ENCODE measurements around the gene KRT81.

The KRT81 gene

DNA sequence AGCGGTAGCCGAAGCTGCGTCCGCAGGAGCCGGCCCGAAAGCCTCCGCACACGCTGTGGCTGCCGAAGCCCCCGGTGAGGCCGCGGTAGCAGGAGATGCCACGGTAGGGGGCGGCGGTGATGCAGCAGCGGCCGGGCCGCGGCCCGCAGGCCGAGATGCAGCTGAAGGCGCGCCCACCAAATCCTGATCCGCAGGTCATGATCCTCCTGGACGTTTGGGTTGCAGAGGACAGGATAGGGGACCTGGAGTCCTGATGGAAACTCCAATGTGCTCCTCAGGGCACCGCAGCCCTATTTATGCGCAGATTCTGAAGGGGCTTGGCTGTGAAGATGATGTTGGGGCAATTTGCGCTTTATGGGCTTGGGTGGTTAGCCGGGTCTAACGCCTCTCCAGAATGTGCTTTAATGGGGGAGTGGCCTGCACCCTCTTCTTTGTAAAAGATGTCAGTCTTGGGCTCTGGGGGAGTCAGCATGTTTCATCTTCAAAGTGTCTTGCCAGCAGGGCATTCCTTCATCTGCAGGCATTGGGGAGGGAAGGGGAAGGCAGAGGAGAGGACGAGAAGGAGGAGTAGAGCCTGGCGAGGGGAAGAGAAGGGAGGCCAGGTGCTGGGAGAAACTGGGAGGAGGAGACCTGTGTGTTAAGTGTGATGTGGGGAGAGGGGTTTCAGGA, at the start of gene KRT81:
TSS of gene KRT81 (minus strand) at position 268 of the 669 bp plus-strand sequence. CDS start at position 199, 69 bp downstream.
- DNase-seq (ENCODE audit: low read depth): no peak
- no peak within 1 kb of the TSS for H3K4me3 ChIP-seq (ENCODE audit: low read length)
- no peak for TF ChIP-seq CTCF (IDR thresholded peaks at IDR 0.05; ENCODE audit: insufficient read depth, low read depth, low read length, missing control alignments)

GRCh38 chr12:52338241-52338960, 47.1 kb upstream of the KRT81 start:
- peak; percentile 81 for DNase-seq (ENCODE audit: low read depth)
- no peak for TF ChIP-seq CTCF (IDR thresholded peaks at IDR 0.05; ENCODE audit: insufficient read depth, low read depth, low read length, missing control alignments)
- no peak overlapping the region for H3K4me3 ChIP-seq (ENCODE audit: low read length)

DNA sequence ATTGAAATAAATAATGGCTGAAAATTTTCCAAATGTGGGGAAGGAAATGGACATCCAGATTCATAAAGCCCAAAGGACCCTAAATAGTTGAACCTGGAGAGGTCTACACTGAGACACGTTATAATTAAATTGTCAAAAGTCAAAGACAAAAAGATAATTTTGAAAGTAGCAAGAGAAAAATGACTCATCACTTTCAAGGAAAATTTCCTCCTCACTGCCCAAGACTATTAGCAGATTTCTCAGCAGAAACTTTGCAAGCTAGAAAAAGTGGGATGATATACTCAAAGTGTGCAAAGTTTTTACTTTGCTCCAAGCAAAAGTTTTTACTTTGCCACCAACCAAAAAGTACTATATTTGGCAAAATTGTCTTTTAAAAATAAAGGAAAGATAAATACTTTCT, 45.7 kb upstream of the KRT81 start:
- no peak overlapping the region for H3K4me3 ChIP-seq (ENCODE audit: low read length)
- TF ChIP-seq CTCF (IDR thresholded peaks at IDR 0.05; ENCODE audit: insufficient read depth, low read depth, low read length, missing control alignments): no peak
- peak; percentile 33 for DNase-seq (ENCODE audit: low read depth)

DNA sequence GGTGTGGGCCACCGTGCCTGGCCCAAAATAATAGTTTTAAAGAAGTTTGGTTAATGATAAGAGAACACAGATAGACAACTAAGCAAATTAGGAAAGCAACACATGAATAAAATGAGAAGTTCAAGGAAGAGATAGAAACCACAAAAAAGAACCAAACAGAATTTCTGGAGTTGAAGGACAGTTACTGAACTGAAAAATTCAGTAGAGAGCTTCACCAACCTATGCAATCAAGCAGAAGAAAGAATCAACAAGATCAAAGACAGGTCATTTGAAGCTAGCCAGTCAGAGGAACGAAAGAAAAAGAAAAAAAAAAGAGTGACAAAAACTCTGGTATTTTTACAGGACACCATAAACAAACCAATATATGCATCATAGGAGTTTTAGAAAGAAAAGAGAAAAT, 45.3 kb upstream of the KRT81 start:
- DNase-seq (ENCODE audit: low read depth): no peak
- H3K4me3 ChIP-seq (ENCODE audit: low read length): no peak overlapping the region
- no peak for TF ChIP-seq CTCF (IDR thresholded peaks at IDR 0.05; ENCODE audit: insufficient read depth, low read depth, low read length, missing control alignments)

- DNase-seq (ENCODE audit: low read depth): no peak
- no peak overlapping the region for H3K4me3 ChIP-seq (ENCODE audit: low read length)
- TF ChIP-seq CTCF (IDR thresholded peaks at IDR 0.05; ENCODE audit: insufficient read depth, low read depth, low read length, missing control alignments): no peak
Observed at GRCh38 chr12:52335598-52336262, 44.4 kb upstream of the KRT81 start.

DNA sequence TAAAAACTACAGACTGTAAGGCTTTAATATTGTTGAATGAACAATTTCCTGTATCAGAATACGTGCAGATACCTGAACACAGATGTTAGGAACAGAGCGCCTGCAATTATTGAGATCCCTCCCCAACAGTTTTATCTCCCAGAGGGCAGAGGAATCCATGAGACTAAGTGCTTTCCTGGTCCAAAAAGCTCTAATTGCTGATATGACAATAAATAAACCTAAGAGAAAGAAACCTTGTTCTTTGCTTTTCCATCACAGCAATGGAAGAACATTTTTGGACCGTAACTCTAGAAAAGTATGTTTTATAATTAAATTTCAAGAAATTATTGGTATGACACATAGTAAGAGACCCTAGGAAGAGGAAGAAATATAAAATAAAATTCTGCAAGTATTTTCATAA, 42.9 kb upstream of the KRT81 start:
- H3K4me3 ChIP-seq (ENCODE audit: low read length): no peak overlapping the region
- DNase-seq (ENCODE audit: low read depth): no peak
- TF ChIP-seq CTCF (IDR thresholded peaks at IDR 0.05; ENCODE audit: insufficient read depth, low read depth, low read length, missing control alignments): no peak

Measured in epithelial cell of esophagus (primary cell).